Measurements from ENCODE around the gene TPH2.

The TPH2 gene

GRCh38 chr12:72037006-72037795 lies 98.6 kb downstream of the TPH2 start:
- no peak for DNase-seq

GRCh38 chr12:72041811-72042210 lies 103.2 kb downstream of the TPH2 start:
- DNase-seq, result no peak

GRCh38 chr12:72053604-72054003 lies 115.0 kb downstream of the TPH2 start:
- DNase-seq, result no peak

- DNase-seq, result no peak
Measured at GRCh38 chr12:72054511-72054910, 115.9 kb downstream of the TPH2 start.

GRCh38 chr12:72057330-72057914 lies 118.8 kb downstream of the TPH2 start:
- DNase-seq, result no peak

GRCh38 chr12:72063073-72063472 lies 124.4 kb downstream of the TPH2 start:
- DNase-seq, result no peak

GRCh38 chr12:72071030-72071429 lies 132.4 kb downstream of the TPH2 start:
- no peak for DNase-seq

- no peak for DNase-seq
Measured at GRCh38 chr12:72072592-72073212, 134.1 kb downstream of the TPH2 start.

- no peak for DNase-seq
Measured at GRCh38 chr12:72074065-72074464, 135.4 kb downstream of the TPH2 start.

- no peak for DNase-seq
Measured at GRCh38 chr12:72074956-72075355, 136.3 kb downstream of the TPH2 start.

GRCh38 chr12:72075401-72075800 lies 136.8 kb downstream of the TPH2 start:
- no peak for DNase-seq

- DNase-seq, result no peak
Measured at GRCh38 chr12:72075891-72076557, 137.4 kb downstream of the TPH2 start.

- DNase-seq, result no peak
Measured at GRCh38 chr12:72076558-72076915, 137.9 kb downstream of the TPH2 start.

GRCh38 chr12:72077111-72077820 lies 138.6 kb downstream of the TPH2 start:
- no peak for DNase-seq

GRCh38 chr12:72081777-72082176 lies 143.1 kb downstream of the TPH2 start:
- no peak for DNase-seq

Measured in stimulated activated CD4-positive, alpha-beta T cell treated with anti-CD3 and anti-CD28 coated beads, Interleukin-2, amount 100 ng/mL, for 48 hours (primary cell).